Cardiac muscle cell (in vitro differentiated cells and primary cell): Measurements from ENCODE around the gene MSN. TPM values are rescaled to one million over a fixed set of nuclear protein-coding genes. Genes with fewer than 3 reads are reported as not detected.
A peak's percentile ranks its signal among the peaks of the same experiment; 100 is the strongest.

ENCODE experiments used
- DNase-seq, 2 donors: peaks; one replicate each; pipeline versions ENCODE4 v3.0.0 to v3.0.0-alpha.2; 2010 to 2017; ENCODE audit warnings: low read depth in 1 of 2, low spot score in 1 of 2
- H3K27ac ChIP-seq: fragments of 200-600 bp; sonication (generic); 2 replicates; pipeline ENCODE4 v1.5.1; 2016
- H3K27me3 ChIP-seq: fragments of 200-600 bp; sonication (generic); 2 replicates; pipeline ENCODE4 v1.6.0; 2016; ENCODE audit warnings: control low read depth
- H3K36me3 ChIP-seq: fragments of 200-600 bp; sonication (generic); 2 replicates; pipeline ENCODE4 v1.5.1; 2016; ENCODE audit warnings: control low read depth
- H3K4me1 ChIP-seq: fragments of 200-600 bp; sonication (generic); 2 replicates; pipeline ENCODE4 v1.8.1; 2017; ENCODE audit warnings: low read depth, mild to moderate bottlenecking, mixed run types
- H3K4me3 ChIP-seq: fragments of 200-600 bp; sonication (generic); 2 replicates; pipeline ENCODE4 v1.5.1; 2016; ENCODE audit warnings: mild to moderate bottlenecking
- H3K9me3 ChIP-seq: fragments of 200-600 bp; sonication (generic); 2 replicates; pipeline ENCODE4 v1.5.1; 2017; ENCODE audit warnings: low read depth, mild to moderate bottlenecking, control low read depth
- polyA plus RNA-seq: library from polyadenylated mRNA; unstranded; fragments of >200 nt; fragmentation: Nextera tagmentation; extraction: Ambion mirVana; gene quantifications from 2 replicates; pipeline ENCODE4 v1.2.1, GENCODE V29; 2016
- total RNA-seq: library from RNA; depleted of rRNA; stranded (reverse); fragments of >200 nt; gene quantifications from 2 replicates; pipeline ENCODE4 v1.2.3, GENCODE V29; 2016
- TF ChIP-seq, protein P1 (sequence below): IDR thresholded peaks from 2 replicates; pipeline ENCODE4 v1.5.1; 2012; ENCODE audit warnings: low read depth, mild to moderate bottlenecking, low read length

Gene MSN
- total and polyA plus RNA-seq, 2 experiments from 2014 or later, result 57.3 to 75.9 TPM

DNA sequence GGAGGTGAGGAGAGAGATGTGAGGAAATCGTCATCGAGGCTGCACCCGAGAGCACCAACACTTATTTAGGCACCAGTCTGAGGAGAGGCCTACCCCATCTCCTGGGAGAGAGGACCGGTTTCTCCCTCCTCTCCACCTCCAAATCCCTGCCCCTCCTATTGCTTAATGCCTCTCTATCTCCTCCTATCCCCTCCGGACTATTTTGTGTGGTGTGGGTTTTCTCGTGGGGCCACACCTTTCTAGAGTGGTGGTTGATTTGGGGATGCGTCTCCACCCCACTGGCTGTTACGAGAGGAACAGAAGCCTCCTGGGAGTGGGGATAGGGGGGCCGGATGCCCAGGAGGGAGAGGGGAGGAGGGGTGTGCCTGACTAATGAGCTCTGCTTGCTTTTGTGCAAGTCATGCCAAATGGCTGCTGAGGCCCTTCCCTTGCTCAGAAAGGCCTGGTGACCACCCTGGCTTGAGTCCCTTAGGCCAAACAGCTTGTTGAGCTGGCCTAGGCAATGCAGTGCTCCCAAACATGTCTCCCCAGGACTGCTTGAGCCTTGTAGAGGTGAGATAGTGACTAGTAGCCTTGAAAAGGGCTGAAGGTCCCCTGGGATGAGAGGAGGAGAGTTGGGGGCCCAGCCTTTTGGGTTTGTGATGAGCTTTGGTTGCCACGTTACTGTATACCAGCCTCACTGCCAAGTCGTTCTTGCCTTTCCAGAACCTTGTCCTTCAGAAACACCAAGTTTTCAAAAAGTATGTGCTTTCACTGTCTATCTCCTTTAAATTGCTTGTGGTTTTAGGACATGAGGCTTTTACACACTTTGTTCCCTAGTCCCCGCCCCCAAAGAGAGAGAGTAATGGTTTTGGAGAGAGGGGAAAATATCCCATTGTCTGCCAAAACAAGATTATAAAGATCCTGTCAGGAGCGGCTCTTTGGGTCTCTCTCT is 1.2 kb downstream of the MSN start:
- Histone ChIP-seq H3K4me1 (no peaks in the 10 kb centered on the region), H3K4me3 (peak overlapping the region; percentile 50), H3K36me3 (no peaks in the 10 kb centered on the region), H3K27me3 (no peaks in the 10 kb centered on the region), H3K27ac (peak overlapping the region; percentile 64), H3K9me3 (no peaks in the 10 kb centered on the region)
- peak; percentile 28 to 79 for DNase-seq
- TF ChIP-seq, protein P1, sequence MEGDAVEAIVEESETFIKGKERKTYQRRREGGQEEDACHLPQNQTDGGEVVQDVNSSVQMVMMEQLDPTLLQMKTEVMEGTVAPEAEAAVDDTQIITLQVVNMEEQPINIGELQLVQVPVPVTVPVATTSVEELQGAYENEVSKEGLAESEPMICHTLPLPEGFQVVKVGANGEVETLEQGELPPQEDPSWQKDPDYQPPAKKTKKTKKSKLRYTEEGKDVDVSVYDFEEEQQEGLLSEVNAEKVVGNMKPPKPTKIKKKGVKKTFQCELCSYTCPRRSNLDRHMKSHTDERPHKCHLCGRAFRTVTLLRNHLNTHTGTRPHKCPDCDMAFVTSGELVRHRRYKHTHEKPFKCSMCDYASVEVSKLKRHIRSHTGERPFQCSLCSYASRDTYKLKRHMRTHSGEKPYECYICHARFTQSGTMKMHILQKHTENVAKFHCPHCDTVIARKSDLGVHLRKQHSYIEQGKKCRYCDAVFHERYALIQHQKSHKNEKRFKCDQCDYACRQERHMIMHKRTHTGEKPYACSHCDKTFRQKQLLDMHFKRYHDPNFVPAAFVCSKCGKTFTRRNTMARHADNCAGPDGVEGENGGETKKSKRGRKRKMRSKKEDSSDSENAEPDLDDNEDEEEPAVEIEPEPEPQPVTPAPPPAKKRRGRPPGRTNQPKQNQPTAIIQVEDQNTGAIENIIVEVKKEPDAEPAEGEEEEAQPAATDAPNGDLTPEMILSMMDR, result no peak

DNA sequence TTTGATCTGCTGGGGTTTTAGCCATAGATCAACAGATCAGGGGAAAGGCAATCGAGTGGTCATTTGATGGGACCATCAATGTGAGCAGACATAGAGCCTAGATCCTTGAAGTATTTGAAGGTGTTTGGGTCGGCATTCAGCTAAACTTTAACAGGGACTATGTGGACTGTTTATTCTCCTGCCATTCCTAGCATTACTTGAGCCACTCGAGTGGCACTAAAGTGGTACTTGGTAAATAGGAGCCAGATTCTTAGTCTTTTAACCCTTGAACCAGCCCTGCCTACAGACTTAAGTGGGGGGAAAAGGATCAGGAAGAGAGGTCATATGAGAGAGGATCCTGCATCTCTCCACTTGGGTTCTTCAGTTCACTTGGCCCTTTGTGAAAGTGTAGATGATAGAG is 3.8 kb downstream of the MSN start:
- Histone ChIP-seq H3K9me3 (no peaks in the 10 kb centered on the region), H3K27me3 (no peaks in the 10 kb centered on the region), H3K4me1 (peaks cover 13% of the 10 kb centered on the region), H3K27ac (no peak overlapping the region), H3K36me3 (no peaks in the 10 kb centered on the region), H3K4me3 (no peak overlapping the region)
- TF ChIP-seq, protein P1, result no peak
- no peak for DNase-seq

DNA sequence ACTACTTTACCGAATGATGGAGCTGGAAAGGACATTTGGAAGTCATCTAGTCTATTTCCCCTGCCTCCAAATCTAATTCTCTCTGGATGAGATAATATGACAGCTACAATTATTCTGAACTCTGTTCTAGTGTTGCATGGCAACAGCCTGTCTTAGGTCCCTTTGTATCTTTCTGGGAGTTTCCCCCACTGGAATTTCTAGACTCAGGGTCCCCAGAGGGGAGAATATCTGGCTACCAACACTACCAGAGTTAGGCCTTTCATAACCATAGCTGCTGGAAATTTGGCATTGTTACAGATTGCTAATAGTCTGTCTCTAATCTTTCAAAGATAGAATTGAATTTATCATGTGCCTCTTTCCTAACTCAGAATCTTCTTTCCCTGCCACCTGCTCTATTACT is 4.5 kb downstream of the MSN start:
- H3K4me1 ChIP-seq, result peaks cover 13% of the 10 kb centered on the region
- H3K4me3 ChIP-seq, result no peak overlapping the region
- H3K27me3 ChIP-seq, result no peaks in the 10 kb centered on the region
- H3K9me3 ChIP-seq, result no peaks in the 10 kb centered on the region
- H3K36me3 ChIP-seq, result no peaks in the 10 kb centered on the region
- DNase-seq, result peak in 1 of 2 donors; percentile 65
- H3K27ac ChIP-seq, result no peak overlapping the region
- TF ChIP-seq, protein P1, result no peak

DNA sequence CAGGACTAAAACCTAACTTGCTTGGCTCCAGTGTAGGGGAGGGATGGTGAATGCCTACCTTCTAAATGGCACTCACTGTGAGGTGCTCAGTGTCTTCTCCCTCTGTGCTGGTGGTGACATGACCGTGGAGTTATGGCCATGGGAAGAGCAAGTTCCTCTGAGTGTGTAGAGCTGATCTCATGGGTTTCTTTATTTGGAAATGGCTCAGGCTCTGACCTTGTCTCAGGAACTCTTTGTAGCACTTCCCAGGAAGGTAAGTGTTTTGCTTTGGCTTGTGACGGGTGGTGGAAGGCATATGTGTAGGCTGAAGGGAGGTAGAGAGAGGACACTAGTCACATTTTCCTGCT is 6.4 kb downstream of the MSN start:
- Histone ChIP-seq H3K4me1 (peaks cover 13% of the 10 kb centered on the region), H3K27ac (peak overlapping the region; percentile 64), H3K4me3 (no peak overlapping the region), H3K27me3 (no peaks in the 10 kb centered on the region), H3K9me3 (no peaks in the 10 kb centered on the region), H3K36me3 (no peaks in the 10 kb centered on the region)
- DNase-seq, result no peak
- TF ChIP-seq, protein P1, result no peak

DNA sequence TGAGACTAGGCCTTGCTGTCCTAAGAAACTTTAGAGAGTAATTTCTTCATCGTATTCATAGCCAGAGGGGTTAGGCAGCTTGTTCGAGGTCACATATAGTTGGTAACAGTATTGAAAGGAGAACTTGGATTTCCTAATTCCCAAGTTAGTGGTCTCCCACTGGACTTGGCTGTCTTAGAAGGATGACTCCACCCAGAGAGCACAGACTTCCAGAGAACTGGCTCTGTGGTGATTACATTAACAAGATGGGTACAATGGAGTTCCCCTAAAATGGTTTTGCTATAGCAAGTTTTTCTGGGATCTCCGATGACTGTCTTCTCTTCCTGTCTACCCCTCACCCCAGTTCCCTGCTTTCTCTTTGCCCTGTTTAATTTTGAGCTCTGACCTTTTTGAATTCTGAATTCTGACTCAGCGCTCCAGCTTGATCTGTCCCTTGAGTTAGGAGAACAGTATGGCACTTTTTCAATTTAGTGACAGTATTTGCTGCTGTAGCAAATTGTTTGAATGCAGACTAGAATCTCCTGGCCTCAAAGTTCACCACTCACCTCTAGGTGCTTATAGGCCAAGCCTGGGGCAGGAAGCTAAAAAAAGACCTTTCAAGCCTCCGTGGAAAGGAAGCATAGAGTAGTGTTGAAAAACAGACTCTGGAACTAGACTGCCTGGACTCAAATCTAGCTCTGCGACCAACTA is 6.9 kb downstream of the MSN start:
- TF ChIP-seq, protein P1, result no peak

More for the DNA sequence above, 6.9 kb downstream of the MSN start:
- H3K9me3 ChIP-seq, result no peaks in the 10 kb centered on the region
- peak overlapping the region; percentile 64 for H3K27ac ChIP-seq
- DNase-seq, result peak in 1 of 2 donors; percentile 29
- H3K36me3 ChIP-seq, result no peaks in the 10 kb centered on the region
- H3K4me1 ChIP-seq, result peaks cover 13% of the 10 kb centered on the region
- no peak overlapping the region for H3K4me3 ChIP-seq
- no peaks in the 10 kb centered on the region for H3K27me3 ChIP-seq
